OCI-LY3 (cell line): ENCODE results near the gene SLC52A1.

Experiments
- H2AFZ ChIP-seq: fragments of 200-600, 300-600 bp; shearing (Covaris generic); 2 replicates; pipeline ENCODE4 v1.6.0; 2014; ENCODE audit warnings: antibody characterized with exemption, low read depth, low read length
- H3K27ac ChIP-seq: fragments of 200-600, 300-600 bp; sonication (generic); 2 replicates; pipeline ENCODE4 v1.5.1; 2014; ENCODE audit warnings: mild to moderate bottlenecking, low read length, moderate library complexity, mixed read lengths
- H3K27me3 ChIP-seq: fragments of 200-600, 300-600 bp; sonication (generic); 2 replicates; pipeline ENCODE4 v1.6.1; 2014; ENCODE audit warnings: low read depth, low read length, mixed read lengths
- H3K36me3 ChIP-seq: fragments of 200-600, 300-600 bp; sonication (generic); replicated peaks from 2 replicates; pipeline ENCODE3; 2014; ENCODE audit warnings: low read depth, low read length, mixed read lengths
- H3K4me1 ChIP-seq: fragments of 300-600, 200-600 bp; sonication (generic); 2 replicates; pipeline ENCODE4 v1.6.1; 2014; ENCODE audit warnings: low read length, mixed read lengths
- H3K4me2 ChIP-seq: fragments of 200-600, 300-600 bp; sonication (generic); 2 replicates; pipeline ENCODE4 v1.6.1; 2014; ENCODE audit warnings: low read length, mixed read lengths
- H3K4me3 ChIP-seq: fragments of 300-600, 200-600 bp; sonication (generic); 2 replicates; pipeline ENCODE4 v1.5.1; 2014; ENCODE audit warnings: antibody characterized with exemption, mild to moderate bottlenecking, low read length, moderate library complexity
- H3K79me2 ChIP-seq: fragments of 300-600, 200-600 bp; shearing (Covaris generic); 2 replicates; pipeline ENCODE4 v1.6.1; 2014; ENCODE audit warnings: mild to moderate bottlenecking, low read length, mixed read lengths
- H3K9ac ChIP-seq: fragments of 300-600, 200-600 bp; shearing (Covaris generic); 2 replicates; pipeline ENCODE4 v1.6.0; 2014; ENCODE audit warnings: mild to moderate bottlenecking, low read length, moderate library complexity
- H3K9me3 ChIP-seq: fragments of 200-600, 300-600 bp; shearing (Covaris generic); 2 replicates; pipeline ENCODE4 v1.6.1; 2014; ENCODE audit warnings: low read length, mixed read lengths; ENCODE audit not compliant: insufficient read depth
- H4K20me1 ChIP-seq: fragments of 200-600, 300-600 bp; sonication (generic); 2 replicates; pipeline ENCODE4 v1.6.1; 2016; ENCODE audit warnings: low read length, mixed read lengths; ENCODE audit not compliant: insufficient read depth
- CTCF ChIP-seq: fragments of 200-600, 300-600 bp; sonication (generic); IDR thresholded peaks from 2 replicates; pipeline ENCODE4 v1.5.1; 2014; ENCODE audit warnings: antibody characterized with exemption, low read length, low read depth
- EZH2phosphoT487 ChIP-seq: fragments of 200-600 bp; shearing (Covaris generic); IDR thresholded peaks from 2 replicates; pipeline ENCODE4 v1.6.1; 2018; ENCODE audit warnings: antibody characterized with exemption, mixed run types, low read depth

SLC52A1 gene

GRCh38 chr17:5044630-5045029 lies 9.4 kb upstream of the SLC52A1 start:
- no peak overlapping the region for H3K9ac ChIP-seq
- no peak overlapping the region for H2AFZ ChIP-seq
- H3K4me2 ChIP-seq, result no peak overlapping the region
- no peak overlapping the region for H3K27ac ChIP-seq
- no peaks in the 10 kb centered on the region for H3K79me2 ChIP-seq
- TF ChIP-seq CTCF, result no peak
- no peak for TF ChIP-seq EZH2phosphoT487
- H3K36me3 ChIP-seq, result no peaks in the 10 kb centered on the region
- no peaks in the 10 kb centered on the region for H4K20me1 ChIP-seq
- H3K27me3 ChIP-seq, result no peaks in the 10 kb centered on the region
- H3K4me3 ChIP-seq, result no peak overlapping the region
- H3K4me1 ChIP-seq, result no peaks in the 10 kb centered on the region
- H3K9me3 ChIP-seq, result no peaks in the 10 kb centered on the region

GRCh38 chr17:5043524-5043923 lies 8.3 kb upstream of the SLC52A1 start:
- Histone ChIP-seq H3K9me3 (no peaks in the 10 kb centered on the region), H3K4me2 (no peak overlapping the region), H3K27me3 (no peaks in the 10 kb centered on the region), H3K36me3 (no peaks in the 10 kb centered on the region), H3K4me3 (no peak overlapping the region), H2AFZ (no peak overlapping the region), H4K20me1 (no peaks in the 10 kb centered on the region), H3K27ac (no peak overlapping the region), H3K4me1 (no peaks in the 10 kb centered on the region), H3K9ac (no peak overlapping the region), H3K79me2 (no peaks in the 10 kb centered on the region)
- no peak for TF ChIP-seq EZH2phosphoT487
- TF ChIP-seq CTCF, result no peak

GRCh38 chr17:5042157-5043022 lies 7.2 kb upstream of the SLC52A1 start:
- Histone ChIP-seq H3K79me2 (no peaks in the 10 kb centered on the region), H3K4me3 (no peak overlapping the region), H4K20me1 (no peaks in the 10 kb centered on the region), H3K9ac (no peak overlapping the region), H3K27me3 (no peaks in the 10 kb centered on the region), H3K9me3 (no peaks in the 10 kb centered on the region), H2AFZ (no peak overlapping the region), H3K4me1 (no peaks in the 10 kb centered on the region), H3K4me2 (no peak overlapping the region), H3K27ac (no peak overlapping the region), H3K36me3 (no peaks in the 10 kb centered on the region)
- TF ChIP-seq EZH2phosphoT487, result no peak
- TF ChIP-seq CTCF, result no peak

DNA sequence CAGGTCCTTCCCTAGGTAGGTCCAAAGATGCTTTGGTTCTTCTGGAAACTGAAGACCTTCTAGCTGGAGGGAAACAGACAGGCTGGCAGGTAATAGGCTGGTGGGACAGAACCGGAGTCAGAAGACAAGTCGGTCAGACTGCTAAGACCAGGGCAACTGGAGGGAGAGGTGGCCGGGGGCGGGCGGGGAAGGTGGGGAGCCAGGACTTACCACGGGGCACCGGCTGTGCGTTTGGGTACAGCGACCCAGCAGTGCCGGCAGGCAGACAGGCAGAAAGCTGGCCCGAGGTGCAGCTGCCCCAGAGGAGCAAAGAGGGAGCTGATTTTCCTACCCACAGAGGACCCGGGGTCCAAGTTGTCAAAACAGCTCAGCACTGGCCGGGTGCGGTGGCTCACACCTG lies 575 bp downstream of the SLC52A1 start:
- Histone ChIP-seq H2AFZ (no peak overlapping the region), H3K9ac (no peak overlapping the region), H3K27ac (no peak overlapping the region), H3K27me3 (no peaks in the 10 kb centered on the region), H3K4me2 (peak overlapping the region; percentile 23; the same call in 1 of the 2 replicates), H4K20me1 (no peaks in the 10 kb centered on the region), H3K9me3 (no peaks in the 10 kb centered on the region), H3K36me3 (no peaks in the 10 kb centered on the region), H3K4me1 (peaks cover 10% of the 10 kb centered on the region; the same call in 1 of the 2 replicates), H3K79me2 (no peaks in the 10 kb centered on the region), H3K4me3 (peak overlapping the region; percentile 68; the same call in 1 of the 2 replicates)
- TF ChIP-seq CTCF (no peak), EZH2phosphoT487 (no peak)
